GM19328 (cell line): ENCODE measurements around the gene DCP2.

Experiments used
- ATAC-seq: cut with Tn5 transposase; IDR thresholded peaks from one replicate; pipeline ENCODE4 v1.9.1; 2021; ENCODE audit warnings: mild to moderate bottlenecking, moderate library complexity; ENCODE audit not compliant: unreplicated experiment

Gene DCP2

GRCh38 chr5:113017881-113018635, 41.5 kb downstream of the DCP2 start:
- ATAC-seq, result no peak

- ATAC-seq, result no peak
Observed at GRCh38 chr5:113020461-113021273, 44.1 kb downstream of the DCP2 start.

GRCh38 chr5:113022661-113023060, 46.1 kb downstream of the DCP2 start:
- peak; percentile 73 for ATAC-seq

GRCh38 chr5:113024076-113024697, 47.6 kb downstream of the DCP2 start:
- ATAC-seq, result no peak

GRCh38 chr5:113025596-113025995, 49.0 kb downstream of the DCP2 start:
- no peak for ATAC-seq

- ATAC-seq, result no peak
Observed at GRCh38 chr5:113026211-113026610, 49.6 kb downstream of the DCP2 start.

- ATAC-seq, result no peak
Observed at GRCh38 chr5:113027015-113027414, 50.4 kb downstream of the DCP2 start.

GRCh38 chr5:113027431-113027830, 50.8 kb downstream of the DCP2 start:
- no peak for ATAC-seq

- ATAC-seq, result no peak
Observed at GRCh38 chr5:113029614-113030013, 53.0 kb downstream of the DCP2 start.

GRCh38 chr5:113031104-113031503, 54.5 kb downstream of the DCP2 start:
- ATAC-seq, result no peak

- ATAC-seq, result no peak
Observed at GRCh38 chr5:113031557-113031956, 55.0 kb downstream of the DCP2 start.

- ATAC-seq, result no peak
Observed at GRCh38 chr5:113034182-113034773, 57.7 kb downstream of the DCP2 start.

- ATAC-seq, result no peak
Observed at GRCh38 chr5:113035096-113035495, 58.5 kb downstream of the DCP2 start.

- no peak for ATAC-seq
Observed at GRCh38 chr5:113036321-113036720, 59.7 kb downstream of the DCP2 start.

GRCh38 chr5:113036826-113037225, 60.2 kb downstream of the DCP2 start:
- ATAC-seq, result no peak

GRCh38 chr5:113038136-113038535, 61.5 kb downstream of the DCP2 start:
- ATAC-seq, result no peak

- no peak for ATAC-seq
Observed at GRCh38 chr5:113038714-113039113, 62.1 kb downstream of the DCP2 start.

- ATAC-seq, result no peak
Observed at GRCh38 chr5:113039229-113039933, 62.8 kb downstream of the DCP2 start.

- ATAC-seq, result no peak
Observed at GRCh38 chr5:113039934-113040285, 63.3 kb downstream of the DCP2 start.

GRCh38 chr5:113040672-113041260, 64.2 kb downstream of the DCP2 start:
- no peak for ATAC-seq
